Astrocyte (in vitro differentiated cells and primary cell): Measurements from ENCODE around the gene TTC33. TPM values are rescaled to one million over a fixed set of nuclear protein-coding genes. Genes with fewer than 3 reads are reported as not detected.

Experiments
- DNase-seq: peaks from one replicate; pipeline ENCODE4 v3.0.0-alpha.2; 2010; ENCODE audit warnings: low read depth
- FAIRE-seq: peaks from 2 replicates; lab custom pipeline; 2011; peaks lifted over from hg19 to GRCh38; lab: Jason Lieb, UNC
- H2AFZ ChIP-seq: 2 replicates; pipeline ENCODE4 v1.6.0; 2012; ENCODE audit warnings: low read depth, low read length, inconsistent platforms
- H3K27ac ChIP-seq: 2 replicates; pipeline ENCODE4 v1.5.1; 2011; ENCODE audit warnings: low read depth, low read length, inconsistent platforms
- H3K27me3 ChIP-seq: 2 replicates; pipeline ENCODE4 v1.6.0; 2011; ENCODE audit warnings: low read length, inconsistent platforms; ENCODE audit not compliant: insufficient read depth
- H3K36me3 ChIP-seq: 2 replicates; pipeline ENCODE4 v1.5.1; 2011; ENCODE audit warnings: low read length, inconsistent platforms; ENCODE audit not compliant: insufficient read depth
- H3K4me1 ChIP-seq: 2 replicates; pipeline ENCODE4 v1.5.1; 2011; ENCODE audit warnings: low read length, inconsistent platforms; ENCODE audit not compliant: insufficient read depth
- H3K4me2 ChIP-seq: 2 replicates; pipeline ENCODE4 v1.6.0; 2012; ENCODE audit warnings: low read length, inconsistent platforms
- H3K4me3 ChIP-seq: 2 replicates; pipeline ENCODE4 v1.5.1; 2011; ENCODE audit warnings: low read depth, mild to moderate bottlenecking, low read length, inconsistent platforms; ENCODE audit not compliant: insufficient read depth
- H3K79me2 ChIP-seq: 2 replicates; pipeline ENCODE4 v1.6.0; 2012; ENCODE audit warnings: mild to moderate bottlenecking, low read length, inconsistent platforms; ENCODE audit not compliant: insufficient read depth
- H3K9ac ChIP-seq: 2 replicates; pipeline ENCODE4 v1.6.0; 2012; ENCODE audit warnings: mild to moderate bottlenecking, low read length, inconsistent platforms
- H3K9me3 ChIP-seq: 2 replicates; pipeline ENCODE4 v1.5.1; 2012; ENCODE audit warnings: low read depth, mild to moderate bottlenecking, low read length, inconsistent platforms; ENCODE audit not compliant: insufficient read depth
- H4K20me1 ChIP-seq: 2 replicates; pipeline ENCODE4 v1.6.0; 2012; ENCODE audit warnings: low read length, inconsistent platforms; ENCODE audit not compliant: insufficient read depth
- H3K27ac Mint-ChIP-seq: one replicate; pipeline ENCODE4 v1.8.0; 2021; ENCODE audit warnings: mild to moderate bottlenecking, mixed read lengths; ENCODE audit not compliant: unreplicated experiment
- H3K27me3 Mint-ChIP-seq: one replicate; pipeline ENCODE4 v1.8.0; 2021; ENCODE audit warnings: low read depth, mixed read lengths; ENCODE audit not compliant: unreplicated experiment
- H3K36me3 Mint-ChIP-seq: one replicate; pipeline ENCODE4 v1.8.0; 2021; ENCODE audit warnings: low read depth, mixed read lengths; ENCODE audit not compliant: unreplicated experiment
- H3K4me1 Mint-ChIP-seq: one replicate; pipeline ENCODE4 v1.8.0; 2021; ENCODE audit warnings: low read depth, mixed read lengths; ENCODE audit not compliant: unreplicated experiment
- H3K4me3 Mint-ChIP-seq: one replicate; pipeline ENCODE4 v1.8.0; 2021; ENCODE audit warnings: mild to moderate bottlenecking, moderate library complexity, mixed read lengths; ENCODE audit not compliant: unreplicated experiment
- H3K9me3 Mint-ChIP-seq: one replicate; pipeline ENCODE4 v1.8.0; 2021; ENCODE audit warnings: mild to moderate bottlenecking, mixed read lengths; ENCODE audit not compliant: unreplicated experiment
- EZH2 ChIP-seq: IDR thresholded peaks from 2 replicates; pipeline ENCODE4 v1.6.1; 2012; ENCODE audit warnings: mild to moderate bottlenecking, low read length, inconsistent platforms; ENCODE audit not compliant: insufficient read depth
- total RNA-seq: library from RNA; stranded (reverse); gene quantifications from 2 replicates; pipeline ENCODE4 v1.2.1, GENCODE V29; 2021
- TF ChIP-seq, protein P1 (sequence below): IDR thresholded peaks from 2 replicates; pipeline ENCODE4 v1.5.1; 2011; ENCODE audit warnings: low read depth, mild to moderate bottlenecking, inconsistent platforms, low read length, moderate library complexity; ENCODE audit not compliant: insufficient read depth

The TTC33 gene
- total RNA-seq, 1 donor from 2014 or later, result 13.3 TPM

DNA sequence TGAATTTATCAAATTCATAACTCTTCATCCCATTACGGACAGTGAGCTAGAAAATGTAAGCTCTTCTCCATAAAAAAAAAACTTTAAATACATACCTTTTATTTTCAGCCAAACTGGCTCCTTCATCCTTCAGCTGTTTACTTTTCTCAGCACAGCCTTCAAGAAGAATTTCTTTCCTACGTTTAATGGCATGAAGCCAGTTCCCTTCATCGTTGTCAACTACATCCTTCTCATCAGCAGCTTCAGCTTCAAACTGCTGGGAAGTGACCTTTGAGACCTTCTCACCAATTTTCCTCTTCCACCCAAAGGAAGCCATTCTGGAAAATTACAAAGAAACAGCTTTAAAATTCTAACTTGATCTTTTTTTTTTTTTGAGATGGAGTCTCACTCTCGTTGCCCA lies 9.1 kb downstream of the TTC33 start:
- H3K4me3 ChIP-seq, result no peak overlapping the region
- Mint-ChIP-seq H3K27ac (no peak overlapping the region), H3K36me3 (peaks cover 6% of the 10 kb centered on the region), H3K4me1 (no peaks in the 10 kb centered on the region), H3K9me3 (peaks cover 4% of the 10 kb centered on the region), H3K27me3 (no peaks in the 10 kb centered on the region), H3K4me3 (no peak overlapping the region)
- H3K27me3 ChIP-seq, result no peaks in the 10 kb centered on the region
- H3K4me1 ChIP-seq, result no peaks in the 10 kb centered on the region
- FAIRE-seq (no peak), DNase-seq (no peak)
- no peak overlapping the region for H3K9ac ChIP-seq
- no peak overlapping the region for H3K27ac ChIP-seq
- no peaks in the 10 kb centered on the region for H3K9me3 ChIP-seq
- no peaks in the 10 kb centered on the region for H3K36me3 ChIP-seq
- peaks cover 26% of the 10 kb centered on the region for H3K79me2 ChIP-seq
- TF ChIP-seq EZH2, result no peak
- TF ChIP-seq, protein P1, sequence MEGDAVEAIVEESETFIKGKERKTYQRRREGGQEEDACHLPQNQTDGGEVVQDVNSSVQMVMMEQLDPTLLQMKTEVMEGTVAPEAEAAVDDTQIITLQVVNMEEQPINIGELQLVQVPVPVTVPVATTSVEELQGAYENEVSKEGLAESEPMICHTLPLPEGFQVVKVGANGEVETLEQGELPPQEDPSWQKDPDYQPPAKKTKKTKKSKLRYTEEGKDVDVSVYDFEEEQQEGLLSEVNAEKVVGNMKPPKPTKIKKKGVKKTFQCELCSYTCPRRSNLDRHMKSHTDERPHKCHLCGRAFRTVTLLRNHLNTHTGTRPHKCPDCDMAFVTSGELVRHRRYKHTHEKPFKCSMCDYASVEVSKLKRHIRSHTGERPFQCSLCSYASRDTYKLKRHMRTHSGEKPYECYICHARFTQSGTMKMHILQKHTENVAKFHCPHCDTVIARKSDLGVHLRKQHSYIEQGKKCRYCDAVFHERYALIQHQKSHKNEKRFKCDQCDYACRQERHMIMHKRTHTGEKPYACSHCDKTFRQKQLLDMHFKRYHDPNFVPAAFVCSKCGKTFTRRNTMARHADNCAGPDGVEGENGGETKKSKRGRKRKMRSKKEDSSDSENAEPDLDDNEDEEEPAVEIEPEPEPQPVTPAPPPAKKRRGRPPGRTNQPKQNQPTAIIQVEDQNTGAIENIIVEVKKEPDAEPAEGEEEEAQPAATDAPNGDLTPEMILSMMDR, result no peak
- peaks cover 5% of the 10 kb centered on the region for H4K20me1 ChIP-seq
- H2AFZ ChIP-seq, result no peak overlapping the region
- H3K4me2 ChIP-seq, result no peak overlapping the region

DNA sequence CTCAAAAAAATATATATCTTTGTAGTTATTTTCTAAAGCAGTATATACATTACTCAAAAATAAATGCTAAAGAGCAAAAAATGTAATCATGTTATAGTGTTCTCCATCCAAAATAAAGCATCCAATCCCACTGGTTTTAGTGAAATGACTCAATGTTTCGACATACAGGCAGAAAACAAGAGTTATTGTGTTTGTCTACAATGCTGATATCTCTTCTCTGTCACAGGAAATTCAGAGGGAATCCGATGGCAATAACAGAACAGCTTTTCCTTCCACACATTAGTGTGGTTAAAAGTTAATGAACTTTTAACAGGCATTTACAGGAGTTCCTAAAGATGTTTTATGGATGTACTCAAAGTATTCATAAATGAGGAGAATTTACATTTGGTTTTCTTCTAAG lies 12.0 kb downstream of the TTC33 start:
- TF ChIP-seq, protein P1, result no peak
- no peak for TF ChIP-seq EZH2
- Histone ChIP-seq H3K4me2 (no peak overlapping the region), H3K79me2 (peaks cover 12% of the 10 kb centered on the region), H3K9me3 (peaks cover 2% of the 10 kb centered on the region), H3K27me3 (no peaks in the 10 kb centered on the region), H3K4me1 (no peaks in the 10 kb centered on the region), H3K27ac (no peak overlapping the region), H3K4me3 (no peak overlapping the region), H4K20me1 (peaks cover 5% of the 10 kb centered on the region), H3K36me3 (no peaks in the 10 kb centered on the region), H3K9ac (no peak overlapping the region), H2AFZ (no peak overlapping the region)
- Mint-ChIP-seq H3K4me3 (no peak overlapping the region), H3K9me3 (no peaks in the 10 kb centered on the region), H3K27ac (no peak overlapping the region), H3K4me1 (no peaks in the 10 kb centered on the region), H3K36me3 (peaks cover 9% of the 10 kb centered on the region), H3K27me3 (no peaks in the 10 kb centered on the region)
- FAIRE-seq (no peak), DNase-seq (no peak)

DNA sequence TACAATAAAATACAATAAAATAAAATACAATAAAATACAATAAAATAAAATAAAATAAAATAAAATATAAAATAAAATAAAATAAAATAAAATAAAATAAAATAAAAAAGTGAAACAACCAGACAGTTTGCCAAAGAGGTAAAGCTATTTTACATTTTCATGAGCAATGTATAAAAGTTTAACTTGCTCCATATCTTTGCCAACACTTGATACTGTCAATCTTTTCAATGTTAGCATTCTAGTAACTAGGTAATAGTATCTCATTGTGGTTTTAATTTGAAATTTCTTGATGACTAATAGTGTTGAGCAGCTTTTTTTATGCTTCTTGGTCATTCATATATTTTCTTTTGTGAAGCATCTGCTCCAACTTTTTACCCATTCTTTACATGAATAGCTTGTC lies 17.3 kb downstream of the TTC33 start:
- H3K9me3 Mint-ChIP-seq, result no peaks in the 10 kb centered on the region
- Histone ChIP-seq H3K9me3 (peaks cover 2% of the 10 kb centered on the region), H3K4me1 (peaks cover 22% of the 10 kb centered on the region), H2AFZ (no peak overlapping the region), H3K9ac (no peak overlapping the region), H3K27me3 (no peaks in the 10 kb centered on the region), H3K79me2 (no peaks in the 10 kb centered on the region), H3K4me2 (no peak overlapping the region), H3K4me3 (no peak overlapping the region), H3K36me3 (no peaks in the 10 kb centered on the region), H4K20me1 (no peaks in the 10 kb centered on the region), H3K27ac (no peak overlapping the region)
- H3K4me1 Mint-ChIP-seq, result peaks cover 21% of the 10 kb centered on the region
- peaks cover 9% of the 10 kb centered on the region for H3K36me3 Mint-ChIP-seq
- peak; percentile 9 for FAIRE-seq
- H3K4me3 Mint-ChIP-seq, result no peak overlapping the region
- no peaks in the 10 kb centered on the region for H3K27me3 Mint-ChIP-seq
- no peak overlapping the region for H3K27ac Mint-ChIP-seq
- TF ChIP-seq, protein P1, result no peak
- no peak for TF ChIP-seq EZH2
- peak; percentile 32 for DNase-seq
